ENCODE measurements around the gene ALG10.

DNA sequence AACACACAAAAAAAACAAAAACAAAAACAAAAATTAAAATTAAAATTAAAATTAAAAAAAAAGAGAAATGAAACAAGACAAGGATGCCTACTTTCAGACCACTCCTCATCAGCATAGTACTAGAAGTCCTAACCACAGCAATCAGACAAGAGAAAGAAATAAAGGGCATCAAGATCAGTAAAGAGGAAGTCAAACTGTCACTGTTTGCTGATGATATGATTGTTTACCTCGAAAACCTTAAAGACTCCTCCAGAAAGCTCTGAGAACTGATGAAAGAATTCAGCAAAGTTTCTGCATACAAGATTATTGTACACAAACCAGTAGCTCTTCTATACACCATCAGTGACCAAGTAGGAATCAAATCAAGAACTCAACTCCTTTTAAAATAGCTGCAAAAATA is 29.2 kb downstream of the ALG10 start:
- TF ChIP-seq, protein P1, sequence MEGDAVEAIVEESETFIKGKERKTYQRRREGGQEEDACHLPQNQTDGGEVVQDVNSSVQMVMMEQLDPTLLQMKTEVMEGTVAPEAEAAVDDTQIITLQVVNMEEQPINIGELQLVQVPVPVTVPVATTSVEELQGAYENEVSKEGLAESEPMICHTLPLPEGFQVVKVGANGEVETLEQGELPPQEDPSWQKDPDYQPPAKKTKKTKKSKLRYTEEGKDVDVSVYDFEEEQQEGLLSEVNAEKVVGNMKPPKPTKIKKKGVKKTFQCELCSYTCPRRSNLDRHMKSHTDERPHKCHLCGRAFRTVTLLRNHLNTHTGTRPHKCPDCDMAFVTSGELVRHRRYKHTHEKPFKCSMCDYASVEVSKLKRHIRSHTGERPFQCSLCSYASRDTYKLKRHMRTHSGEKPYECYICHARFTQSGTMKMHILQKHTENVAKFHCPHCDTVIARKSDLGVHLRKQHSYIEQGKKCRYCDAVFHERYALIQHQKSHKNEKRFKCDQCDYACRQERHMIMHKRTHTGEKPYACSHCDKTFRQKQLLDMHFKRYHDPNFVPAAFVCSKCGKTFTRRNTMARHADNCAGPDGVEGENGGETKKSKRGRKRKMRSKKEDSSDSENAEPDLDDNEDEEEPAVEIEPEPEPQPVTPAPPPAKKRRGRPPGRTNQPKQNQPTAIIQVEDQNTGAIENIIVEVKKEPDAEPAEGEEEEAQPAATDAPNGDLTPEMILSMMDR (conservative IDR thresholded peaks at IDR 0.05 in 1 of 2, IDR thresholded peaks at IDR 0.05 in 1 of 2; ENCODE audit: extremely low read depth in 1 of 2, insufficient read depth in 1 of 2, low read depth in 1 of 2, low read length in 2 of 2), result no peak
- TF ChIP-seq EZH2 (IDR thresholded peaks at IDR 0.05; ENCODE audit: borderline replicate concordance, low read length), result no peak

Measured in mammary epithelial cell (primary cell).